Small intestine (tissue), 7 donors: ENCODE measurements around the gene RSPO4. TPM values are rescaled to one million over a fixed set of nuclear protein-coding genes. Genes with fewer than 3 reads are reported as not detected.
A peak's percentile ranks its signal among the peaks of the same experiment; 100 is the strongest.

Experiments
- DNase-seq, 2 donors: peaks; one replicate each; pipeline versions ENCODE4 v3.0.0 to v3.0.0-alpha.2; 2013
- FAIRE-seq: peaks from 2 replicates; lab custom pipeline; 2012; peaks lifted over from hg19 to GRCh38; lab: Jason Lieb, UNC
- H3K27ac ChIP-seq, 3 donors: one replicate each; pipeline ENCODE4 v1.5.1; 2013; ENCODE audit warnings: low read length in 2 of 3, mild to moderate bottlenecking in 2 of 3, control low read depth in 1 of 3, inconsistent platforms in 1 of 3, low read depth in 1 of 3, moderate library complexity in 1 of 3
- H3K27me3 ChIP-seq, 3 donors: one replicate each; pipeline ENCODE4 v1.6.1; 2013; ENCODE audit warnings: low read length in 3 of 3, inconsistent platforms in 1 of 3; ENCODE audit not compliant: control insufficient read depth in 3 of 3, insufficient read depth in 3 of 3
- H3K36me3 ChIP-seq, 3 donors: one replicate each; pipeline ENCODE4 v1.6.1; 2013; ENCODE audit warnings: low read length in 3 of 3, inconsistent platforms in 1 of 3, low read depth in 1 of 3, mild to moderate bottlenecking in 1 of 3, moderate library complexity in 1 of 3; ENCODE audit not compliant: control insufficient read depth in 3 of 3, insufficient read depth in 2 of 3
- H3K4me1 ChIP-seq, 3 donors: one replicate each; pipeline ENCODE4 v1.6.1; 2013; ENCODE audit warnings: low read length in 2 of 3, inconsistent platforms in 1 of 3, low read depth in 1 of 3, mild to moderate bottlenecking in 1 of 3, moderate library complexity in 1 of 3; ENCODE audit not compliant: control insufficient read depth in 3 of 3, insufficient read depth in 2 of 3
- H3K4me3 ChIP-seq, 3 donors: one replicate each; pipeline ENCODE4 v1.5.1; 2013; ENCODE audit warnings: low read length in 3 of 3, control low read depth in 1 of 3, inconsistent platforms in 1 of 3, low read depth in 1 of 3, mild to moderate bottlenecking in 1 of 3, moderate library complexity in 1 of 3
- H3K9me3 ChIP-seq, 2 donors: one replicate each; pipeline ENCODE4 v1.6.1; 2013; ENCODE audit warnings: low read depth in 1 of 2, low read length in 1 of 2; ENCODE audit not compliant: control insufficient read depth in 2 of 2, insufficient read depth in 1 of 2
- WGBS, 3 donors: extraction: QIAGEN DNeasy Blood & Tissue Kit; methylation state at CpG; one replicate each; pipeline ENCODE4 v1.1.7; 2013; 5-methylcytosine and 5-hydroxymethylcytosine counted together
- polyA plus RNA-seq, 4 donors: library from polyadenylated mRNA; stranded (reverse) in 3 of 4; unstranded in 1 of 4; fragments of 200-250 nt in 3 of 4; fragments of 120-200 nt in 1 of 4; gene quantifications; one replicate each; pipeline versions ENCODE4 v1.2.1 to v1.2.3, GENCODE V29; 2013
- donor health status: healthy with polysubstance abuse.
- donor health status: control.
- donor health status: control.
- donor health status: Bipolar disorder and iron deficiency.
- donor health status: healthy.

RSPO4 gene
- polyA plus RNA-seq, 4 donors: 0.19 to 0.31 TPM; not detected in 2

DNA sequence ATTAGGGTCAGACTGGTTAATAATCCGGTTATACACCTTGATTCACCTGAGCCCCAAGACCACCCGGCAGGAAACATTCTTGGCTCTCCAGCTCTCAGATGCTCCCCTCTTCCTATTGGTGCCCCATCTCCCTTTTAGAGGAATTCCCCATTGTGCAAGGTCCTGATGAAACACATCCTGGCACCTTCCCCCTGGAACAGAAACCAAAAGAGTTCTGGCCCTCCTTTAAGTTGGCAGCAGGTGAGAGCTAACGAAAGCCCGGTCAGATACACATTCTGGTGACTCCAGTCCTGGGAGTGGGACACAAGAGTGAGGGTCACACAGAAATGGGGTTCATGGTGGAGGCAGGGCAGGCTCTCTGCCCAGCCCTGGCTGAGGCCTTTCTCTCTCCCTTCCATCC, 32.2 kb downstream of the RSPO4 start:
- WGBS, 3 donors: 30 to 65% (median 43%) methylated on average over 4 of the region's 4 CpGs
- FAIRE-seq: no peak

DNA sequence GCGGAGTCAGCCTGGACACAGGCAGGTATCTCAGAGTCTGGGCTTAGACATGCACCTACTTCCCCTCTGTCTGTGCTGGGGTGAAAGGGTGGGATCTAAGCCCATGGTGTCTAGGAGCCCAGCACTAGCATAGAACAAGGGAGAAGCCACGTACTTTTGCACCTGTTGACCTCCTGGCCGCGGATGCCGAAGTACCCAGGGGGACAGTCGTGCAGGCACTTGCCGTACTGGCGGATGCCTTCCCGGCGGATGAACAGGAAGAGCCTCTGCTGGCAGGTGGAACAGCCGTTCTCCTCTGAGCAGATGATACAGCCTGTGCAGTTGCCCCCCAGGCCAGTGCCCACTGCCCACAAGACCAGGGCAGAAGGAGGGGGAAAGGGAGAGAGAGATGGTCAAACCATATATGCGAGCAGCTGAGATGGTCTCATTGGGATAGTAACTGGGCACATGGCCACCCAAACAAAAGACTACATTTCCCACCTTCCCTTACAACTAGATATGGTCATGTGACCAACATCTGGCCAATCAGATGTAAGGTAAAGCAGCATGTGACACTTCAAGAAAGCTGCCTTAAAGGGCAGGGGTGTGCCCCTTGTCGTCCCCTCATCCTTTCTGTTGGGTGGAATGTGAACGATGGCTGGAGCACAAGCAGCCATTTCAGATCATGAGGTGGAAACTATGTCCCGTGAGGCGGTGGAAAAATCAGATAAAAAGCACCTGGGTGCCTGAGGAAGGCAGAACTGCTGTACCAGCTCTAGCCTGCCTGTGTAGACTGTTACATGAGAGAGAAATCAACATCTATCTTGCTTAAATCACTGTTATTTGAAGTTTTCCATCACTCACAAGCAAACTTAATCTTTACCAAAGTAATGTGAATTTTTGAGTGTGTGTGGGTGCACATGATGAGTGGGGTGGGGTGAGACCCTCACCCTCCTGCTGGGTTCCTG, 34.0 kb downstream of the RSPO4 start:
- Histone ChIP-seq H3K4me3 (no peak overlapping the region), H3K4me1 (no peaks in the 10 kb centered on the region), H3K36me3 (no peaks in the 10 kb centered on the region), H3K27ac (no peak overlapping the region), H3K9me3 (no peaks in the 10 kb centered on the region), H3K27me3 (peaks cover 0 to 2% (median 2%) of the 10 kb centered on the region in 3 donors)
- FAIRE-seq (no peak), DNase-seq (peak in 1 of 2 donors; percentile 44)
- WGBS, 3 donors: 88 to 89% (median 88%) methylated on average over 16 of the region's 16 CpGs

More for the DNA sequence above, 32.2 kb downstream of the RSPO4 start:
- DNase-seq: no peak
- H3K4me3 ChIP-seq: no peak overlapping the region
- no peak overlapping the region for H3K27ac ChIP-seq
- H3K9me3 ChIP-seq: no peaks in the 10 kb centered on the region
- H3K4me1 ChIP-seq: no peaks in the 10 kb centered on the region
- no peaks in the 10 kb centered on the region for H3K36me3 ChIP-seq
- H3K27me3 ChIP-seq: peaks cover 0 to 2% (median 2%) of the 10 kb centered on the region in 3 donors

DNA sequence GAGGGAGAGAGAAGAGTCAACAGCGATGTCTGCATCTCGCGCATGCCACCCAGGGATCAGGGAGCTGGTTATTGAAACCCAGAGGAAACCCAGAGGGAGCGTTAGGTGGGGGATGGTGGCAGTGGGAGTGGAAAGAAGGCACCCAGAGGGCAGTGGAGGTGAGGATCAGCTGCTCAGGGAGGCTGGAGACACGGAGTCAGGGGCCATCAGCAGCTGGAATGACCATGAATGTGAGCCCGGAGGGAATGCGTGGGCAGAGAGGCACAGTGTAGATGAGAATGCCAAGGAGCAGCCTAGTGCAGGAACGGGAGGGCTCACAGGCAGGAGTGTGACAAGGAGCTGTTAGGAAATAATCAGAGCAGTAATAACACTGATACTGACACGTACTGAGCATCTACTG, 36.2 kb downstream of the RSPO4 start:
- H3K27me3 ChIP-seq: peaks cover 0 to 2% (median 2%) of the 10 kb centered on the region in 3 donors
- WGBS, 3 donors: 66 to 79% (median 66%) methylated on average over 9 of the region's 9 CpGs
- no peak overlapping the region for H3K27ac ChIP-seq
- H3K9me3 ChIP-seq: no peaks in the 10 kb centered on the region
- DNase-seq: no peak
- H3K36me3 ChIP-seq: no peaks in the 10 kb centered on the region
- FAIRE-seq: no peak
- no peaks in the 10 kb centered on the region for H3K4me1 ChIP-seq
- H3K4me3 ChIP-seq: no peak overlapping the region

DNA sequence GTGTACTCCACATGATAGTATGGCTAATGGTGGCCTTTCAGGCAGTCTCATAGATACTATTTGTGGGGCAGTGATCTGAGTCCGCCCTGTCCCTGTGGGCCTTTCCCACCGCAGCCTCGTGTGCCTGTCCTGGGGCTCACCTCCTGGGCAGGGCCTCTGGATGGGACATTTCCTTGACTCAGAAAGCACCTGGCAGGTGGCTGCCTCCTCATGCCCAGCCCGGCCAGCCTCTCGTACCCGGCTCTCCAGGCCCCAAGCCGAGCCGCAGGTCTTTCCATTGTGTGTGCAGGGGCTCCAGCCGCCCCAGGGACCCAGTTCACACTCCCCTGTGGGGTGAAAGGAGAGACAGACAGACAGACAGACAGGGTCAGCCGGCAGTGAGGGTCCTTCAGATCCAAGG, 38.3 kb downstream of the RSPO4 start:
- no peak overlapping the region for H3K27ac ChIP-seq
- no peaks in the 10 kb centered on the region for H3K36me3 ChIP-seq
- H3K4me1 ChIP-seq: no peaks in the 10 kb centered on the region
- H3K9me3 ChIP-seq: no peaks in the 10 kb centered on the region
- H3K4me3 ChIP-seq: no peak overlapping the region
- no peak for FAIRE-seq
- H3K27me3 ChIP-seq: peaks cover 0 to 2% (median 2%) of the 10 kb centered on the region in 3 donors
- DNase-seq: no peak
- 80 to 83% (median 83%) methylated on average over 10 of the region's 10 CpGs for WGBS, 3 donors

DNA sequence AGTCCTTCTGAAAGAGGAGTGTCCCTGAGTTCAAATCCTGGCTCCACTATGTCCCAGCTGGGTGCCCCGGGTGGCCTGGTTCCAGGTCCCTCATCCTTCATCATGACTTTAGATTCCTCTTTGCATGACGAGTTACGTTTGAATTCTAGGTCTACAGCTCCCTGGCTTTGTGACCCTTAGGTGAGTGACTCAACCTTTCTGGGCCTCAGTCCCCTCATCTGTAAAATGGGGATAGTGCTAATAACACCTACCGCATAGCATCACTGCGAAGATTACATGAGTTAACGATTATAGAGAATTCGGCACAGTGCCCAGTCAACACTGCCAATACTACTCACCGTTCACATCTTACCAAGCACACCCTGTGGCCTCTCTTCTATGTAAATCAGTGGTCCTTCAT, 39.4 kb downstream of the RSPO4 start:
- Histone ChIP-seq H3K36me3 (no peaks in the 10 kb centered on the region), H3K27me3 (peaks cover 0 to 2% (median 0%) of the 10 kb centered on the region in 3 donors), H3K4me3 (no peak overlapping the region), H3K27ac (no peak overlapping the region), H3K4me1 (no peaks in the 10 kb centered on the region), H3K9me3 (no peaks in the 10 kb centered on the region)
- FAIRE-seq (no peak), DNase-seq (no peak)
- WGBS, 3 donors: 80 to 84% (median 83%) methylated on average over 8 of the region's 8 CpGs

DNA sequence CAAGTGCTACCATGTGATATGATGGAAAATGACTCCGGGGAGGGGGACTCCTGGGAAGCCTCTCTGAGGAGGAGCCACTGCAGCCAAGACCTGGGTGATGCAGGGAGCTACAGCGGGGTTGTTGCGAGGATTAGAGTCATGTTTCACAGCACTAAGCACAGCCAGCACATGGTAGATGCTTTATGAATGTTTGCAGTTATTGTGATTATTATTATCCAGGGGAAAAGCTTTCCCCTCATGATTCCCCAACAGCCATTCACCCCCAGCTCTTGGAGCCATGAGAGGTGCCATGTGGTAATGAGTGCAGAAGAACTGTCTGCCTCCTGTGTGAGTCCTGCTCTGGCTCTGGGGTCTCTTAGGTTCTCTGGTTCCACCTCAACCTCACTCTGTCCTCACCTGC, 39.9 kb downstream of the RSPO4 start:
- Histone ChIP-seq H3K27ac (no peak overlapping the region), H3K36me3 (no peaks in the 10 kb centered on the region), H3K4me3 (no peak overlapping the region), H3K9me3 (no peaks in the 10 kb centered on the region), H3K4me1 (no peaks in the 10 kb centered on the region), H3K27me3 (peaks cover 0 to 2% (median 0%) of the 10 kb centered on the region in 3 donors)
- DNase-seq (no peak), FAIRE-seq (no peak)
- 77 to 81% (median 78%) methylated on average over 3 of the region's 3 CpGs for WGBS, 3 donors

DNA sequence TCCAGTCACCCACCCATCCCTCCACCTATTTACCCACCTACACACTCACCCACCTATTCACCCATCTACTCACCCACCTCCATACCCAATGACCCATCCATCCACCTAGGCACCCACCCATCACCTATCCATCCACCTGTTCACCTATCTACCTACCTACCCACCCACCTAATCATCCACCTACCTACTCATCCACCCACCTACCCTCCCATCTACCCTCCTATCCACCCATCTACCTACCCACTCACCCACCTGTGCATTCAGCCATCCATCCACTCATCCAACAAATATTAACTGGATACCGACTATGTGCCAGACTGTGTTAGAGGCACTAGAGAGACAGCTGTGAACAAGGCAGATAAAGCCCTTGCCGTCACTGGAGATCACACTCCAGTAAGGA, 40.3 kb downstream of the RSPO4 start:
- DNase-seq (no peak), FAIRE-seq (no peak)
- Histone ChIP-seq H3K36me3 (no peaks in the 10 kb centered on the region), H3K27ac (no peak overlapping the region), H3K4me1 (no peaks in the 10 kb centered on the region), H3K27me3 (peaks cover 0 to 2% (median 0%) of the 10 kb centered on the region in 3 donors), H3K4me3 (no peak overlapping the region), H3K9me3 (no peaks in the 10 kb centered on the region)
- 35 to 71% (median 45%) methylated on average over 2 of the region's 2 CpGs for WGBS, 3 donors

DNA sequence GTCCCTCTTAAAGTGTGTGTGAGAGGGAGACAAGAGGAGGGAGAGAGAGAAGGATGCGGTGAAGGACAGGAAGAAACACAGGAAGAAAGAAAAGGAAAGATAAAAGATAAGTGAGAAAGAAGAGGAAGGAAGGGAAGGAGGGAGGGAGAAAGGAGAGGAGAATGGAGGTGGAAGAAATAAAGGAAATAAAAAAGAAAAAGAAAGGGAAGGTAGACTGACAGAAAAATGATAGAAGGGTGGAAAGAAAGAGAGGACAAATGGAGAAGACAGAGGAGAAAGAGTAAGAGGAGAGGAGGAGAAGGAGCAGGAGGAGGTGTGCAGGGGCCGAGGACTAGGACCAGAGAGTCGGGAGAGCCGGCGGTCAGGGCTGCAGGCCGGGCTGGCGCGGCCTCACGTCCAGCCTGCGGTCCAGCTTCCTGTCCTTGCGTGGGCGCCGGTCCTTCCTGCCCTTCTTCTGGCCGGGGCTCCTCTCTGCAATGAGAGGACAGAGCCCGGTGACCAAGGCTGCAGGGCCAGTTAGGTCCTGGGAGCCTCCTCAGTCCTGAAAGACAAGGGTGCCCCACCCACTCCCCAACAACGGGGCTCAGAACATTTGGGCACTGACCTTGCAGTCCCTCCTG, 42.0 kb downstream of the RSPO4 start:
- DNase-seq (no peak), FAIRE-seq (no peak)
- Histone ChIP-seq H3K36me3 (no peaks in the 10 kb centered on the region), H3K27me3 (peaks cover 0 to 13% (median 0%) of the 10 kb centered on the region in 3 donors), H3K4me3 (no peak overlapping the region), H3K4me1 (no peaks in the 10 kb centered on the region), H3K9me3 (no peaks in the 10 kb centered on the region), H3K27ac (no peak overlapping the region)
- 76 to 84% (median 80%) methylated on average over 14 to 16 of the region's 16 CpGs for WGBS, 3 donors
